ENCODE results near the gene JAKMIP2.

JAKMIP2 gene

GRCh38 chr5:147759441-147759840, 23.1 kb downstream of the JAKMIP2 start:
- DNase-seq (ENCODE audit: low spot score): no peak
- in situ Hi-C loops (cut with MboI; ENCODE audit: low pct_unique_long_range_greater_than_20kb, low sequenced_read_pairs, unreplicated experiment): no loop called here
- no peak for TF ChIP-seq CTCF (IDR thresholded peaks at IDR 0.05; ENCODE audit: extremely low read depth, insufficient read depth, missing control alignments)

GRCh38 chr5:147756566-147756965, 26.0 kb downstream of the JAKMIP2 start:
- no peak for DNase-seq (ENCODE audit: low spot score)
- in situ Hi-C loops (cut with MboI; ENCODE audit: low pct_unique_long_range_greater_than_20kb, low sequenced_read_pairs, unreplicated experiment): no loop called here
- no peak for TF ChIP-seq CTCF (IDR thresholded peaks at IDR 0.05; ENCODE audit: extremely low read depth, insufficient read depth, missing control alignments)

- in situ Hi-C loops (cut with MboI; ENCODE audit: low pct_unique_long_range_greater_than_20kb, low sequenced_read_pairs, unreplicated experiment): no loop called here
- no peak for TF ChIP-seq CTCF (IDR thresholded peaks at IDR 0.05; ENCODE audit: extremely low read depth, insufficient read depth, missing control alignments)
- DNase-seq (ENCODE audit: low spot score): no peak
These were observed 28.0 kb downstream of the JAKMIP2 start for GRCh38 chr5:147754372-147755122.

GRCh38 chr5:147753765-147754164, 28.8 kb downstream of the JAKMIP2 start:
- TF ChIP-seq CTCF (IDR thresholded peaks at IDR 0.05; ENCODE audit: extremely low read depth, insufficient read depth, missing control alignments): no peak
- in situ Hi-C loops (cut with MboI; ENCODE audit: low pct_unique_long_range_greater_than_20kb, low sequenced_read_pairs, unreplicated experiment): no loop called here
- DNase-seq (ENCODE audit: low spot score): no peak

GRCh38 chr5:147752666-147753290, 29.8 kb downstream of the JAKMIP2 start:
- TF ChIP-seq CTCF (IDR thresholded peaks at IDR 0.05; ENCODE audit: extremely low read depth, insufficient read depth, missing control alignments): no peak
- in situ Hi-C loops (cut with MboI; ENCODE audit: low pct_unique_long_range_greater_than_20kb, low sequenced_read_pairs, unreplicated experiment): no loop called here
- no peak for DNase-seq (ENCODE audit: low spot score)

GRCh38 chr5:147752033-147752432, 30.5 kb downstream of the JAKMIP2 start:
- DNase-seq (ENCODE audit: low spot score): no peak
- no peak for TF ChIP-seq CTCF (IDR thresholded peaks at IDR 0.05; ENCODE audit: extremely low read depth, insufficient read depth, missing control alignments)
- in situ Hi-C loops (cut with MboI; ENCODE audit: low pct_unique_long_range_greater_than_20kb, low sequenced_read_pairs, unreplicated experiment): no loop called here
